Liver (tissue), 3 donors: ENCODE results near the gene BNC2.

Experiments
- CTCF ChIP-seq: fragments of 150-350 bp; IDR thresholded peaks from 2 replicates; pipeline ENCODE4 v1.5.1; 2017; ENCODE audit warnings: improper control_type of control experiment, low read depth, low read length; ENCODE audit not compliant: missing input control
- EGR1 ChIP-seq, 2 donors: IDR thresholded peaks; 2 replicates each; pipeline ENCODE4 v1.6.1; 2016 to 2018; ENCODE audit warnings: antibody characterized with exemption in 2 of 2, low read depth in 2 of 2
- FOXA1 ChIP-seq: IDR thresholded peaks from 2 replicates; pipeline ENCODE4 v1.6.1; 2016; ENCODE audit warnings: antibody characterized with exemption
- FOXA2 ChIP-seq: IDR thresholded peaks from 2 replicates; pipeline ENCODE4 v1.6.1; 2016; ENCODE audit warnings: antibody characterized with exemption
- GABPA ChIP-seq, 2 donors: IDR thresholded peaks in 1 of 2; conservative IDR thresholded peaks in 1 of 2; 2 replicates each; pipeline ENCODE4 v1.6.1; 2016; ENCODE audit warnings: antibody characterized with exemption in 2 of 2, mild to moderate bottlenecking in 1 of 2, moderate library complexity in 1 of 2
- JUND ChIP-seq, 2 donors: IDR thresholded peaks; 2 replicates each; pipeline ENCODE4 v1.6.1; 2016; ENCODE audit warnings: antibody characterized with exemption in 2 of 2
- RAD21 ChIP-seq, 2 donors: IDR thresholded peaks; 2 replicates each; pipeline ENCODE4 v1.6.1; 2016; ENCODE audit warnings: antibody characterized with exemption in 2 of 2, mild to moderate bottlenecking in 2 of 2
- RXRA ChIP-seq, 2 donors: IDR thresholded peaks; 2 replicates each; pipeline ENCODE4 v1.6.1; 2017 to 2018; ENCODE audit warnings: antibody characterized with exemption in 2 of 2, mild to moderate bottlenecking in 1 of 2
- SP1 ChIP-seq: IDR thresholded peaks from 2 replicates; pipeline ENCODE4 v1.6.1; 2018; ENCODE audit warnings: antibody characterized with exemption, mild to moderate bottlenecking
- TAF1 ChIP-seq: conservative IDR thresholded peaks from 2 replicates; pipeline ENCODE4 v1.6.1; 2016; ENCODE audit warnings: antibody characterized with exemption, mild to moderate bottlenecking
- YY1 ChIP-seq: IDR thresholded peaks from 2 replicates; pipeline ENCODE4 v1.6.1; 2016; ENCODE audit warnings: antibody characterized with exemption, mild to moderate bottlenecking
- TF ChIP-seq, protein P1 (sequence below): IDR thresholded peaks from 2 replicates; pipeline ENCODE4 v1.6.1; 2016; ENCODE audit warnings: antibody characterized with exemption, mild to moderate bottlenecking
- TF ChIP-seq, protein P2 (sequence below): IDR thresholded peaks from 2 replicates; pipeline ENCODE4 v1.6.1; 2016; ENCODE audit warnings: antibody characterized with exemption
- TF ChIP-seq, protein P3 (sequence below): IDR thresholded peaks from 2 replicates; pipeline ENCODE4 v1.6.1; 2016; ENCODE audit warnings: antibody characterized with exemption
- donor health status: healthy.
- donor health status: healthy.

DNA sequence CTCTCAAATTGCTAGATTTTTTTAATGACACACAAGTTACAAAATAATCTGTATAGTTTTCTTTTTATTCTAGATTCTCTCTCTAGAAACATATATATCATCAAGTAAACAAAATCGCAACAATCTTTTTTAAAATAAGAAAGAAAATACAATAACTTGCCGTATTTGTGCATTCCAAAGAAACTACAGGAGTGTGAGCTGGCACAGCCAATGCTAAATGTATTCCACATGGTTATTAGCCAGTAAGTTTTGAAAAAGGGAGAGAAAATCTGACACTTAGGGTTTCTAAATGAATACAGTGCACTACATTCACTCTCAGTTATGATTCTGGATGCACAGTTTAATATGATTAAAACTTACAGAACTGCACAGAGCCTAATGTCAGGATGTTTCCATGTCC is 117.9 kb downstream of the BNC2 start:
- TF ChIP-seq JUND (IDR thresholded peaks at IDR 0.05) (no peak), CTCF (no peak), GABPA (IDR thresholded peaks at IDR 0.05 in 1 of 2, conservative IDR thresholded peaks at IDR 0.05 in 1 of 2) (no peak), EGR1 (IDR thresholded peaks at IDR 0.05; ENCODE audit: low read depth in 2 of 2) (no peak), RXRA (IDR thresholded peaks at IDR 0.05) (no peak), TAF1 (no peak), RAD21 (IDR thresholded peaks at IDR 0.05) (no peak), SP1 (no peak), YY1 (no peak), FOXA2 (no peak), FOXA1 (no peak)
- TF ChIP-seq, protein P1, sequence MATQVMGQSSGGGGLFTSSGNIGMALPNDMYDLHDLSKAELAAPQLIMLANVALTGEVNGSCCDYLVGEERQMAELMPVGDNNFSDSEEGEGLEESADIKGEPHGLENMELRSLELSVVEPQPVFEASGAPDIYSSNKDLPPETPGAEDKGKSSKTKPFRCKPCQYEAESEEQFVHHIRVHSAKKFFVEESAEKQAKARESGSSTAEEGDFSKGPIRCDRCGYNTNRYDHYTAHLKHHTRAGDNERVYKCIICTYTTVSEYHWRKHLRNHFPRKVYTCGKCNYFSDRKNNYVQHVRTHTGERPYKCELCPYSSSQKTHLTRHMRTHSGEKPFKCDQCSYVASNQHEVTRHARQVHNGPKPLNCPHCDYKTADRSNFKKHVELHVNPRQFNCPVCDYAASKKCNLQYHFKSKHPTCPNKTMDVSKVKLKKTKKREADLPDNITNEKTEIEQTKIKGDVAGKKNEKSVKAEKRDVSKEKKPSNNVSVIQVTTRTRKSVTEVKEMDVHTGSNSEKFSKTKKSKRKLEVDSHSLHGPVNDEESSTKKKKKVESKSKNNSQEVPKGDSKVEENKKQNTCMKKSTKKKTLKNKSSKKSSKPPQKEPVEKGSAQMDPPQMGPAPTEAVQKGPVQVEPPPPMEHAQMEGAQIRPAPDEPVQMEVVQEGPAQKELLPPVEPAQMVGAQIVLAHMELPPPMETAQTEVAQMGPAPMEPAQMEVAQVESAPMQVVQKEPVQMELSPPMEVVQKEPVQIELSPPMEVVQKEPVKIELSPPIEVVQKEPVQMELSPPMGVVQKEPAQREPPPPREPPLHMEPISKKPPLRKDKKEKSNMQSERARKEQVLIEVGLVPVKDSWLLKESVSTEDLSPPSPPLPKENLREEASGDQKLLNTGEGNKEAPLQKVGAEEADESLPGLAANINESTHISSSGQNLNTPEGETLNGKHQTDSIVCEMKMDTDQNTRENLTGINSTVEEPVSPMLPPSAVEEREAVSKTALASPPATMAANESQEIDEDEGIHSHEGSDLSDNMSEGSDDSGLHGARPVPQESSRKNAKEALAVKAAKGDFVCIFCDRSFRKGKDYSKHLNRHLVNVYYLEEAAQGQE = no peak
- TF ChIP-seq, protein P2, sequence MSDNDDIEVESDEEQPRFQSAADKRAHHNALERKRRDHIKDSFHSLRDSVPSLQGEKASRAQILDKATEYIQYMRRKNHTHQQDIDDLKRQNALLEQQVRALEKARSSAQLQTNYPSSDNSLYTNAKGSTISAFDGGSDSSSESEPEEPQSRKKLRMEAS = no peak
- TF ChIP-seq, protein P3, sequence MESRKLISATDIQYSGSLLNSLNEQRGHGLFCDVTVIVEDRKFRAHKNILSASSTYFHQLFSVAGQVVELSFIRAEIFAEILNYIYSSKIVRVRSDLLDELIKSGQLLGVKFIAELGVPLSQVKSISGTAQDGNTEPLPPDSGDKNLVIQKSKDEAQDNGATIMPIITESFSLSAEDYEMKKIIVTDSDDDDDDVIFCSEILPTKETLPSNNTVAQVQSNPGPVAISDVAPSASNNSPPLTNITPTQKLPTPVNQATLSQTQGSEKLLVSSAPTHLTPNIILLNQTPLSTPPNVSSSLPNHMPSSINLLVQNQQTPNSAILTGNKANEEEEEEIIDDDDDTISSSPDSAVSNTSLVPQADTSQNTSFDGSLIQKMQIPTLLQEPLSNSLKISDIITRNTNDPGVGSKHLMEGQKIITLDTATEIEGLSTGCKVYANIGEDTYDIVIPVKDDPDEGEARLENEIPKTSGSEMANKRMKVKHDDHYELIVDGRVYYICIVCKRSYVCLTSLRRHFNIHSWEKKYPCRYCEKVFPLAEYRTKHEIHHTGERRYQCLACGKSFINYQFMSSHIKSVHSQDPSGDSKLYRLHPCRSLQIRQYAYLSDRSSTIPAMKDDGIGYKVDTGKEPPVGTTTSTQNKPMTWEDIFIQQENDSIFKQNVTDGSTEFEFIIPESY = no peak
